Measurements from ENCODE around the gene HTR4.
"Not testable (repeated sequence)": the region's sequence is repeated elsewhere in the genome, so short reads cannot be mapped to it uniquely, and the experiment has no call there.

HTR4 gene

DNA sequence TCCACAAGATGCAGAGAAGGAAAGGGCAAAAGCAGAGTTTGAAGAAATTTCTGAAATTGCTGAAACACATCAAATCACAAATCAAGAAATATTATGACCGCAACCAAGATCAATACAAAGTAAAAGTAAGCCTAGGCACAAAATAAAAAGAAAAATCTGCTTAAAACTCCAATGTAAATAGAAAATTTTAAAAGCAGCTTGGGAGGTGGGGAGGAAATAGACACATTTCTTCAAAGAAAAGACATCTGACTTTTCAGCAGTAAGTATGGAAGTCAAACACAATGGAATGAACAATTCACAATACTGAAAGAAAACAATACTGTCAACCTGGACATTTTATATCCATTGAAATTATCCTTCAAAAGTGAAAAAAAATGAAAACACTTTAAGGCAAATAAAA is 55.1 kb downstream of the HTR4 start:
- no peak for DNase-seq

GRCh38 chr5:148595697-148596096 is 58.6 kb downstream of the HTR4 start:
- DNase-seq: no peak

- DNase-seq: no peak
Measured at GRCh38 chr5:148586796-148587195, 67.5 kb downstream of the HTR4 start.

DNA sequence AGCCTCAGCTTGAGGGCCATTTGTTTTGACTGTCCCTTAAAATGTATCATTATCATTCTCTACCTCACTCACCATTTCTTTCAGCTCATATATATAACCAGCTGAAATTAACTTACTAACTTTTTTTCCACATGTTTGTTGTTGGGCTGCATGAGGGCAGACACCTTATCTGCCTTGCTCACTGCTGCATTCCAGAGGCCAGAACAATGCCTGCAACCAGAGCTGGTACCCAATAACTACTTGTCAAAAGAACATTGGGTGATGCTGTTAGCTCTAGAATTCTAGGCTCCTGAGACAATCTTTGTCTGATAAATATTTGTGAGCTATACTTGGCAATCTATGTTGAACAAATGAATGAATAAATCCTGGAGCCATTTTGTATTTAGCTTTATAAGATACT is 68.3 kb downstream of the HTR4 start:
- no peak for DNase-seq

DNA sequence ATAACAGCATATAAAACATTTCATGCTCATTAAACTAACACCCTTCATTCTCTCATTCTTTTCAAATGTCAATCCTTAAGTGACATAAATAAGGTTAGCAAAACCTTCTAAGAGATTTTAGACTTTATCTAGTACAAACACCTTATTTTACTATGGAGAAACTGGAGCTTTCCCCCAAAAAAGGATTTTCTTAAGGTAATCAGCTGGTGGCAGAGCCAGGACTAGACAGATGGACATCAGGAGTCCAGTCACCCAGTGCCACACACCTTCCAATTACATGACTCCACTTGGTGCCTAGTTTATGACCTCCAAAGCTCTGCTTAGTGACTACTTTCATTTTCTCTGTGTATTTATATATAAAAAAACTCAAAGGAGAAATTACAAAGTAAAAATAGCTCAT is 70.2 kb downstream of the HTR4 start:
- no peak for DNase-seq

DNA sequence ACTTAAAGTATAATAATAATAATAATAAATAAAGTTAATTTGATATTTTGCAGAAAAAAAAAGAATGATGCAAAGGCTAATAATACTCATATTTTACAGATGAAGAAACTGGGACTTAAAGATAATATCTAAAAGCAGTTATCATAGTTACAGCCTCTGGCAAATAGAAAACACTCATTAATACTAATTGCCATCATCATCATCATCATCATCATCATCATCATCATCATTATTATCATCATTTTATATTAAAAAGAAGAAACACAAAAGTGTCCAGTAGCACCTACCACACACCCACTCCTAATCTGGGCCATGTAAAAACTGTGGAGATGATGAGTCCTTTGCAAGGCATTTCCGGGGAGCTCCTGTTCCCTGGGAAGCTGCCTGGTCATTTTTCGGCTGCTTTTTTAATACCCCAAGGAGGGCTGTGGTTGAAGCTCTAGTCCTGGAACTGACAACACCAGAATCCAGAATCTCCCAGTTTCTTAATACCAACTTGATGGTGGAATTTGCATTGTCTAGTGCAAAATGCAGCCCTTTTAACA is 70.8 kb downstream of the HTR4 start:
- no peak for DNase-seq

GRCh38 chr5:148574167-148574566 is 80.2 kb downstream of the HTR4 start:
- no peak for DNase-seq

DNA sequence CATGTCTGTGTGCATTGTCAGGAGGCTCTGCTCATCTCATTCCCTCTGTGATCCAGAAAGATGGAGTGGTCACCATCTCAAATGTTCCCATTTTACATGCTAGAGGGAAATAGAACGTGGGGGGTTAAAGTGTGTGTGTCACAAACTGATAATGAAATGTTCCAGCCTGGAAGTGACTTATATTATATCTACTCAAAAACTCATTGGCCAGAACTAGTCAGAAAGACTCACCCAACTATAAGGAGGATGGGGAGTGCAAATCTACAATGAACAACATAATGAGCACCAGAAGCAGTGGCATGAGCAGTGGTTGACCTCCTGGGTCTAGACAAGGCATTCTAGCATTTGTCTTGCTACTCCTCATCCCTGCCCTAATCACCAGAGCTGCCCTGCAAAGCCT is 81.0 kb downstream of the HTR4 start:
- no peak for DNase-seq

- no peak for DNase-seq
Measured at GRCh38 chr5:148569948-148570347, 84.4 kb downstream of the HTR4 start.

DNA sequence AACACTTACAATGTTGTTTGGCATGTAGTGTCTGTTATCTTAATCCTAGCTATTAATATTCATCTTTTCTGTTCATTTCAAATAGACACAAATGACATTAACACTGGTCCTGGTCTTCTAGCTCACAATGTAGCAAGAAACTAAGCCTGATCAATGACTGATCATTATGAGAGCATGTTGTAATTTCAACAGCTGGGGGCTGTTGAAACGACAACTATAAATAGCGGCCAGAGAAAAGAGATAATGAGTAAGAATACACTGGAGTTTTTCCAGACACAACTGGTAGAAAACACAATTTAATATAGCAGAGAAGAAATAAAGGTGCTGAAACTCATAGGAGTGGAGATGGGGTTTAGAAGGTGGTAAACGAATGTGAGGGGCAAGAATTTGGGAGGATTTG is 89.2 kb downstream of the HTR4 start:
- no peak for DNase-seq

- no peak for DNase-seq
Measured at GRCh38 chr5:148563021-148563420, 91.3 kb downstream of the HTR4 start.

GRCh38 chr5:148561801-148562311 is 92.5 kb downstream of the HTR4 start:
- DNase-seq: no peak

DNA sequence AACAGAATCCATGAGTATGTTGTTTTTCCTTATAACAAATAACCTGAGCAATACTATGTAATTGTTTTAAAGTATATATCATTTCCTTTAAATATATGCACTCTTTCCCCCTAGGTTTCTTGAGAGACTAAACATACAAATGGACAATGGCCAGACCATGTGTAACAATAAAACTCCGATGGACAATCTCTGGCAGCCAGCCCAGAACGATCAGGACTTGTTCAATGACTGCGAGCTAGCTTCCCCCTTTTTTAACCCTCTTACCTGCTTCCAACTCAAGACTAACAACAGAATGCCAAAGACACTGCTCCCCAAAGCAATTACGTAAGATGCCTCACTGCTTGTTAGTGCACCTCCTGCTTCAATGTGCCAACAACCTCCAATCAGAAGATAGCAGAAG is 94.9 kb downstream of the HTR4 start:
- no peak for DNase-seq

DNA sequence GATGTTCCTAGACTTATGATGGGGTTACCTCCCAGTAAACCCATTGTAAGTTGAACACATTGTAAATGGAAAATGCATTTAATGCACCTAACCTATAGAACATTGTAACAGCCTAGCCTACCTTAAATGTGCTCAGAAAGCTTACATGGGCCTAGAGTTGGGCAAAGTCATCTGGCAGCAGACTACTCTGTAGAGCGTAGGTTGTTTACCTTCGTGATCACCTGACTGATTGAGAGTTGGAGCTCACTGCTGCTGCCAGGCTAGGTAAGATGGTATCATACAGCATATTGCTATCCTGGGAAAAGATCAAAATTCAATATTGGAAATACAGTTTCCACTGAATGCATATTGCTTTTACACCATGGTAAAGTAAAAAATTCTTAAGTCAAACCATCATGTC is 95.4 kb downstream of the HTR4 start:
- DNase-seq: no peak

DNA sequence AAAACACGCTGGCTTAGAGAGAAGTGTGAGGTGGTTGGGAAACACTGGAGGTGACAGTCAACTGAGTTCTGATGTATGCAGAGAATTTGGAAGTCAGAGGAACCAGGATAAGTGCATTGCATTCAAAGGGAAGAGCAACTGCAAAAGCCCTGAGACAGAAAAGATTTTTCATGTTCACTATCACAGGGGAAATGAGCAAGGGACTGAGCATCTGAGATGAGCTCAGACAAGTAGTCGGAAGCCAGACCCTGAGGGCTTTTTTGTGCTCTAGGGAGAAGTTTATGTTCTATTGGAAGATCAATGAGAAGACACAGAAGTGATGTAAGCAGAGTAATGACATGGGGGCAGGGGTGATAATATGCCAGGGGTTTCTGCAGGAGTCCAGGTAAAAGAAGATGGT is 97.5 kb downstream of the HTR4 start:
- no peak for DNase-seq

GRCh38 chr5:148554621-148555020 is 99.7 kb downstream of the HTR4 start:
- DNase-seq: no peak

GRCh38 chr5:148543727-148544126 is 110.6 kb downstream of the HTR4 start:
- no peak for DNase-seq

- DNase-seq: no peak
Measured at GRCh38 chr5:148542812-148543211, 111.5 kb downstream of the HTR4 start.

GRCh38 chr5:148541054-148541835 is 113.1 kb downstream of the HTR4 start:
- DNase-seq: no peak

DNA sequence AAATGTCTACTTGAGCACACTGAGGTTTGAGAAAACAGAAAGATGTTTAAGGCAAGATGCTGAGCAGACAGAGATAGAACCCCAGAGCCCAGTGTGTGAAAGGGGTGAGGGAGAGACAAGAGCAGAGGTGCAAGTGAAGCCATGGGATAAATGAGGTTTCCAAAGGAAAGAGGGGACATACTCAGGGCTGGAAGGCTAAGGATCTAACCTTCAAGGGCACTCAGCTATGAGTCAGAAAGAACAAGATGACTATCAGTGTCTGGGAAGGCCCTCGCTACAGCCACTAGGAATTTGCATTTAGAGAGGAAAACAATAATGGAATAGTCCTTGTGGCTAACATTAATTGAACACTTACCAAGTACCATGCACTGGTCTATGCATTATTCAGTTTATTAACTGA is 113.7 kb downstream of the HTR4 start:
- DNase-seq: no peak

DNA sequence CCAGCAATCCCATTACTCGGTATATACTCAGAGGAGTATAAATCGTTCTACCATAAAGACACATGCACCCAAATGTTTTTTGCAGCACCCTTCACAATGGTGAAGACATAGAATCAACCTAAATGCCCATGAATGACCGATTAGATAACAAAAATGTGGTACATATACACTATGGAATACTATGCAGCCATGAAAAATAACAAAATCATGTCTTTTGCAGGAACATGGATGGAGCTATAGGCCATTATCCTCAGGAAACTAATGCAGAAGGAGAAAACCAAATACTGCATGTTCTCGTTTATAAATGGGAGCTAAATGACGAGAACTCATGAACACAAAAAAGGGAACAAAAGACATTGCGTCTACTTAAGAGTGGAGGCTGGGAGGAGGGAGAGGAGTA is 114.5 kb downstream of the HTR4 start:
- DNase-seq: no peak

DNA sequence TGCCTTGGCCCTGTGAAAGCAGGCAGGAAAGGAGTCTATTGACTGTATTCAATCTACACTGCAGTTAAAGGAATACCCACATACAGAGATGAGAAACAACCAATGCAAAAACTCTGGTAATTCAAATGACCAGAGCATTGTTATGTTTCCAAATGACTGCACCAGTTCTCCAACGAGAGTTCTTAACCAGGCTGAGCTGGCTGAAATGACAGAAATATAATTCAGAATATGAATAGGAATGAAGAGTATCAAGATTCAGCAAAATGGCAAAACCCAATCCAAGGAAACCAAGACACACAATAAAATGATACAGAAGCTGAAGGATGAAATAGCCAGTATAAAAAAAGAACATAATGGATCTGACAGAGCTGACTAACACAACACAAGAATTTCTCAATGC is 119.1 kb downstream of the HTR4 start:
- DNase-seq: no peak

GRCh38 chr5:148532969-148533670 is 121.2 kb downstream of the HTR4 start:
- no peak for DNase-seq

- DNase-seq: not testable (repeated sequence)
Measured at GRCh38 chr5:148529450-148529849, 124.9 kb downstream of the HTR4 start.
